Lower leg skin (tissue), 3 donors: ENCODE data around the gene MCF2L2.

ENCODE experiments used
- POLR2A ChIP-seq, 2 donors: fragments of 450-650 bp; IDR thresholded peaks; one replicate each; pipeline ENCODE4 v1.6.1; 2016 to 2017; ENCODE audit warnings: antibody characterized with exemption in 2 of 2, mild to moderate bottlenecking in 1 of 2, moderate library complexity in 1 of 2
- TF ChIP-seq, protein P1 (sequence below), 3 donors: fragments of 450-650 bp; IDR thresholded peaks; one replicate each; pipeline ENCODE4 v1.5.1; 2016; ENCODE audit warnings: antibody characterized with exemption in 3 of 3, mild to moderate bottlenecking in 3 of 3, moderate library complexity in 2 of 3

DNA sequence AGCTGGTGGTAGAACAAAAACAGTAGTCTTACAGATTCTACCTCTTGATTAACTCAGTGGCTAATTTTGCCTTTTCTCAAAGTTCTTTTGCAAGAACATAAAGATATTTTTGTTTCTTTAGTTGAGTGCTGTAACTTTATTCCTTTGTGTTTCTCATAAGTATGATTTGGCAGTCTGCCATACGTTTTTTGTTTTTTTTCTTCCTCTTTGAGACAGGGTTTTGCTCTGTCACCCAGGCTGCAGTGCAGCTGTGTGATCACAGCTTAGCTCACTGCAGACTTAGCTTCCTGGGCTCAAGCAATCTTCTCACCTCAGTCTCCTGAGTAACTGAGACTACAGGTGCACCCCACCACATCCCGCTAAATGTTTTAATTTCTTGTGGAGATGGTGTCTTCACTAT lies 153.0 kb downstream of the MCF2L2 start:
- TF ChIP-seq, protein P1, sequence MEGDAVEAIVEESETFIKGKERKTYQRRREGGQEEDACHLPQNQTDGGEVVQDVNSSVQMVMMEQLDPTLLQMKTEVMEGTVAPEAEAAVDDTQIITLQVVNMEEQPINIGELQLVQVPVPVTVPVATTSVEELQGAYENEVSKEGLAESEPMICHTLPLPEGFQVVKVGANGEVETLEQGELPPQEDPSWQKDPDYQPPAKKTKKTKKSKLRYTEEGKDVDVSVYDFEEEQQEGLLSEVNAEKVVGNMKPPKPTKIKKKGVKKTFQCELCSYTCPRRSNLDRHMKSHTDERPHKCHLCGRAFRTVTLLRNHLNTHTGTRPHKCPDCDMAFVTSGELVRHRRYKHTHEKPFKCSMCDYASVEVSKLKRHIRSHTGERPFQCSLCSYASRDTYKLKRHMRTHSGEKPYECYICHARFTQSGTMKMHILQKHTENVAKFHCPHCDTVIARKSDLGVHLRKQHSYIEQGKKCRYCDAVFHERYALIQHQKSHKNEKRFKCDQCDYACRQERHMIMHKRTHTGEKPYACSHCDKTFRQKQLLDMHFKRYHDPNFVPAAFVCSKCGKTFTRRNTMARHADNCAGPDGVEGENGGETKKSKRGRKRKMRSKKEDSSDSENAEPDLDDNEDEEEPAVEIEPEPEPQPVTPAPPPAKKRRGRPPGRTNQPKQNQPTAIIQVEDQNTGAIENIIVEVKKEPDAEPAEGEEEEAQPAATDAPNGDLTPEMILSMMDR (IDR thresholded peaks at IDR 0.05), result no peak
- TF ChIP-seq POLR2A (IDR thresholded peaks at IDR 0.05), result no peak
